Spleen (tissue), 7 donors: Measurements from ENCODE around the gene CD274.

ENCODE experiments used
- POLR2A ChIP-seq, 3 donors: fragments of 450-650 bp; IDR thresholded peaks; one replicate each; pipeline ENCODE4 v1.5.1; 2017; ENCODE audit warnings: antibody characterized with exemption in 3 of 3, mild to moderate bottlenecking in 1 of 3
- POLR2AphosphoS5 ChIP-seq, 3 donors: sonication (generic); formaldehyde crosslinking; IDR thresholded peaks; one replicate each; pipeline ENCODE4 v1.5.1; 2017; ENCODE audit warnings: antibody characterized with exemption in 3 of 3
- TF ChIP-seq, protein P1 (sequence below), 11 experiments: fragments of 200-600 bp in 7 of 11; fragments of 450-650 bp in 4 of 11; sonication (generic) in 4 of 11; IDR thresholded peaks in 8 of 11; conservative IDR thresholded peaks in 3 of 11; 1 replicate in 7 of 11; 2 replicates in 4 of 11; pipeline versions ENCODE4 v1.4.0 to v1.8.0; 2016 to 2021; ENCODE audit warnings: antibody characterized with exemption in 11 of 11, inconsistent platforms in 4 of 11, mild to moderate bottlenecking in 1 of 11
- donor health status: DM: no; HTN: no; CAD: no; lungs with moderate emphysema.
- donor health status: DM: no; HTN: no; CAD: no.
- donor health status: DM: no; HTN: no; CAD: no.

DNA sequence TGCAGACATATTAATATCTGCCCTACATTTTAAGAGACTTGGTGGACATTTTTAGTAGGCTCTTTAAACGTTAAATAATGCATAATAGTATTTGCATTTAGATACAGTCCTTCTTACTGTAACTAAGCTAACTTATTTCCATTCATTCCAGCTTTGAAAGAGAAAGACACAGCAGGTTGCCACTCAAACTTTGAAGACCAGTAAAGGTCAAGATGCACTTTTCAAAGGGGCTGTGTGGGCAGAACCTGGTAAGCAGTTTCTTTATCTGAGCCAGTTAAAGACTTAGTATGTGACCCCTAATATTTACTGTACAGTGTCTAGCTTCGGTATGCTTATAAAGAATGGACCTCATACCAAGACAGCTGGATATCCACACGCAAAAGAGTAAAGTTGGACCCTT is 33.4 kb upstream of the CD274 start:
- TF ChIP-seq POLR2A (IDR thresholded peaks at IDR 0.05), result no peak
- TF ChIP-seq, protein P1, sequence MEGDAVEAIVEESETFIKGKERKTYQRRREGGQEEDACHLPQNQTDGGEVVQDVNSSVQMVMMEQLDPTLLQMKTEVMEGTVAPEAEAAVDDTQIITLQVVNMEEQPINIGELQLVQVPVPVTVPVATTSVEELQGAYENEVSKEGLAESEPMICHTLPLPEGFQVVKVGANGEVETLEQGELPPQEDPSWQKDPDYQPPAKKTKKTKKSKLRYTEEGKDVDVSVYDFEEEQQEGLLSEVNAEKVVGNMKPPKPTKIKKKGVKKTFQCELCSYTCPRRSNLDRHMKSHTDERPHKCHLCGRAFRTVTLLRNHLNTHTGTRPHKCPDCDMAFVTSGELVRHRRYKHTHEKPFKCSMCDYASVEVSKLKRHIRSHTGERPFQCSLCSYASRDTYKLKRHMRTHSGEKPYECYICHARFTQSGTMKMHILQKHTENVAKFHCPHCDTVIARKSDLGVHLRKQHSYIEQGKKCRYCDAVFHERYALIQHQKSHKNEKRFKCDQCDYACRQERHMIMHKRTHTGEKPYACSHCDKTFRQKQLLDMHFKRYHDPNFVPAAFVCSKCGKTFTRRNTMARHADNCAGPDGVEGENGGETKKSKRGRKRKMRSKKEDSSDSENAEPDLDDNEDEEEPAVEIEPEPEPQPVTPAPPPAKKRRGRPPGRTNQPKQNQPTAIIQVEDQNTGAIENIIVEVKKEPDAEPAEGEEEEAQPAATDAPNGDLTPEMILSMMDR (IDR thresholded peaks at IDR 0.05 in 8 of 11, conservative IDR thresholded peaks at IDR 0.05 in 3 of 11), result no peak
- TF ChIP-seq POLR2AphosphoS5 (IDR thresholded peaks at IDR 0.05), result no peak
